Neural progenitor cell (in vitro differentiated cells): ENCODE data around the gene CFAP410. TPM values are rescaled to one million over a fixed set of nuclear protein-coding genes. Genes with fewer than 3 reads are reported as not detected.
"Not testable (repeated sequence)": the region's sequence is repeated elsewhere in the genome, so short reads cannot be mapped to it uniquely, and the experiment has no call there.

Experiments
- DNase-seq: peaks from one replicate; pipeline ENCODE4 v3.0.0-alpha.2; 2016; ENCODE audit warnings: low spot score
- H2AFZ ChIP-seq: fragments of 200-600 bp; sonication (generic); replicated peaks from 2 replicates; pipeline ENCODE4 v1.6.1; 2016; ENCODE audit warnings: antibody characterized with exemption
- H3F3A ChIP-seq: fragments of 200-600 bp; sonication (generic); 2 replicates; pipeline ENCODE4 v1.6.1; 2016; ENCODE audit warnings: antibody characterized with exemption, low read depth
- H3K27ac ChIP-seq: fragments of 200-600 bp; sonication (generic); 2 replicates; pipeline ENCODE4 v1.5.1; 2016; ENCODE audit warnings: mild to moderate bottlenecking
- H3K27me3 ChIP-seq: fragments of 200-600 bp; sonication (generic); 2 replicates; pipeline ENCODE4 v1.6.1; 2016; ENCODE audit warnings: mild to moderate bottlenecking, moderate library complexity
- H3K36me3 ChIP-seq: fragments of 200-600 bp; sonication (generic); 2 replicates; pipeline ENCODE4 v1.5.1; 2016
- H3K4me1 ChIP-seq: fragments of 200-600 bp; sonication (generic); 2 replicates; pipeline ENCODE4 v1.6.1; 2016; ENCODE audit warnings: mixed run types
- H3K4me2 ChIP-seq: fragments of 200-600 bp; sonication (generic); 2 replicates; pipeline ENCODE4 v1.6.1; 2016
- H3K4me3 ChIP-seq: fragments of 200-600 bp; sonication (generic); 2 replicates; pipeline ENCODE4 v1.5.1; 2016
- H3K79me2 ChIP-seq: fragments of 200-600 bp; sonication (generic); 2 replicates; pipeline ENCODE4 v1.6.1; 2016; ENCODE audit warnings: low read depth
- H3K9ac ChIP-seq: fragments of 200-600 bp; sonication (generic); 2 replicates; pipeline ENCODE4 v1.6.1; 2016
- H3K9me3 ChIP-seq: fragments of 200-600 bp; sonication (generic); 2 replicates; pipeline ENCODE4 v1.5.1; 2016; ENCODE audit warnings: low read depth
- H4K20me1 ChIP-seq: fragments of 200-600 bp; sonication (generic); 2 replicates; pipeline ENCODE4 v1.6.1; 2016; ENCODE audit warnings: low read depth
- H3K27ac Mint-ChIP-seq: 3 replicates; pipeline ENCODE4 v1.8.0; 2021; ENCODE audit warnings: mixed read lengths
- H3K27me3 Mint-ChIP-seq: 2 replicates; pipeline ENCODE4 v1.8.0; 2022; ENCODE audit warnings: low read depth, mild to moderate bottlenecking, inconsistent platforms, moderate library complexity, mixed read lengths; ENCODE audit not compliant: insufficient read depth
- H3K36me3 Mint-ChIP-seq: 3 replicates; pipeline ENCODE4 v1.8.0; 2021; ENCODE audit warnings: mixed read lengths
- H3K4me1 Mint-ChIP-seq: 3 replicates; pipeline ENCODE4 v1.8.0; 2021; ENCODE audit warnings: mixed read lengths
- H3K4me3 Mint-ChIP-seq: 3 replicates; pipeline ENCODE4 v1.8.0; 2021; ENCODE audit warnings: mild to moderate bottlenecking, moderate library complexity, mixed read lengths
- H3K9me3 Mint-ChIP-seq: 3 replicates; pipeline ENCODE4 v1.8.0; 2020; ENCODE audit warnings: mixed read lengths
- EZH2 ChIP-seq: fragments of 200-600 bp; sonication (generic); IDR thresholded peaks from 2 replicates; pipeline ENCODE4 v1.6.1; 2017; ENCODE audit warnings: antibody characterized with exemption, mild to moderate bottlenecking, moderate library complexity
- EZH2phosphoT487 ChIP-seq: fragments of 200-600 bp; sonication (generic); IDR thresholded peaks from 2 replicates; pipeline ENCODE4 v1.6.1; 2017; ENCODE audit warnings: antibody characterized with exemption
- total RNA-seq: library from RNA; depleted of rRNA; stranded (reverse); fragments of >200 nt; gene quantifications from 2 replicates; pipeline ENCODE4 v1.2.3, GENCODE V29; 2015; ENCODE audit warnings: low replicate concordance
- TF ChIP-seq, protein P1 (sequence below): fragments of 200-600 bp; sonication (generic); IDR thresholded peaks from 2 replicates; pipeline ENCODE4 v1.5.1; 2017; ENCODE audit warnings: antibody characterized with exemption, mild to moderate bottlenecking

CFAP410 gene
- total RNA-seq, 1 donor from 2014 or later, result 7.5 TPM

DNA sequence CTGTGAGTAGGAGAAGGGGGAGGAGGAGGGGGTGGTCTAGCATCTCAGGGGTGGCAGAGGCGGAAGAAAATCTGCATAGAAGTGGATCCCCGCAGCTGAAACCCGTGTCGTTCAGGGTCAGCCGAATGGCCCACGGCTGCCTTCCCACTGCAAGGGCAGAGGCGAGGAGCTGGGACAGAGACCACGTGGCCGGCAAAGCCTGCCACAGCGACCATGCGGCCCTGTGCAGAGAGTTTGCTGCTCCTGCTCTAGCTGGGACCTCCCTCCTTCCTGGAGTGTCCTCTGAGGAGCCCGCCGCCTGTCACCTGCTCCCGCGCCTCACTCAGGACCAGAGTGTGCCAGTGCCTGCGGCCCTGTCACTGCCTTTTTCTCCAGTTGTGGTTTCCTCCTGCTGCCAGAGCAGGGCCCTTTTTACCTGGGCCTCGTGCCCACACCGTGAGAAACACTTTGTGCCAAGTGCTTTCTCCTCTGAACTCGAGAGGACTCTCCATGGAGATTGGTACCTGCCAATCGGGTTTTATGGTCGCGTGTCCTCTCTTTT, 8.8 kb upstream of the CFAP410 start:
- Mint-ChIP-seq H3K36me3 (no peaks in the 10 kb centered on the region), H3K4me1 (no peaks in the 10 kb centered on the region), H3K27ac (no peak overlapping the region), H3K27me3 (peaks cover 3% of the 10 kb centered on the region), H3K9me3 (no peaks in the 10 kb centered on the region), H3K4me3 (no peak overlapping the region)
- H3K9ac ChIP-seq, result no peak overlapping the region
- H2AFZ ChIP-seq, result no peak overlapping the region
- H3K9me3 ChIP-seq, result no peaks in the 10 kb centered on the region
- no peaks in the 10 kb centered on the region for H3K36me3 ChIP-seq
- no peak overlapping the region for H3K4me3 ChIP-seq
- H4K20me1 ChIP-seq, result no peaks in the 10 kb centered on the region
- TF ChIP-seq EZH2 (no peak), EZH2phosphoT487 (no peak)
- TF ChIP-seq, protein P1, sequence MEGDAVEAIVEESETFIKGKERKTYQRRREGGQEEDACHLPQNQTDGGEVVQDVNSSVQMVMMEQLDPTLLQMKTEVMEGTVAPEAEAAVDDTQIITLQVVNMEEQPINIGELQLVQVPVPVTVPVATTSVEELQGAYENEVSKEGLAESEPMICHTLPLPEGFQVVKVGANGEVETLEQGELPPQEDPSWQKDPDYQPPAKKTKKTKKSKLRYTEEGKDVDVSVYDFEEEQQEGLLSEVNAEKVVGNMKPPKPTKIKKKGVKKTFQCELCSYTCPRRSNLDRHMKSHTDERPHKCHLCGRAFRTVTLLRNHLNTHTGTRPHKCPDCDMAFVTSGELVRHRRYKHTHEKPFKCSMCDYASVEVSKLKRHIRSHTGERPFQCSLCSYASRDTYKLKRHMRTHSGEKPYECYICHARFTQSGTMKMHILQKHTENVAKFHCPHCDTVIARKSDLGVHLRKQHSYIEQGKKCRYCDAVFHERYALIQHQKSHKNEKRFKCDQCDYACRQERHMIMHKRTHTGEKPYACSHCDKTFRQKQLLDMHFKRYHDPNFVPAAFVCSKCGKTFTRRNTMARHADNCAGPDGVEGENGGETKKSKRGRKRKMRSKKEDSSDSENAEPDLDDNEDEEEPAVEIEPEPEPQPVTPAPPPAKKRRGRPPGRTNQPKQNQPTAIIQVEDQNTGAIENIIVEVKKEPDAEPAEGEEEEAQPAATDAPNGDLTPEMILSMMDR, result no peak
- H3K27me3 ChIP-seq, result no peaks in the 10 kb centered on the region
- no peak for DNase-seq
- H3K79me2 ChIP-seq, result no peaks in the 10 kb centered on the region
- no peaks in the 10 kb centered on the region for H3K4me1 ChIP-seq
- H3K27ac ChIP-seq, result no peak overlapping the region
- no peaks in the 10 kb centered on the region for H3F3A ChIP-seq
- H3K4me2 ChIP-seq, result no peak overlapping the region

DNA sequence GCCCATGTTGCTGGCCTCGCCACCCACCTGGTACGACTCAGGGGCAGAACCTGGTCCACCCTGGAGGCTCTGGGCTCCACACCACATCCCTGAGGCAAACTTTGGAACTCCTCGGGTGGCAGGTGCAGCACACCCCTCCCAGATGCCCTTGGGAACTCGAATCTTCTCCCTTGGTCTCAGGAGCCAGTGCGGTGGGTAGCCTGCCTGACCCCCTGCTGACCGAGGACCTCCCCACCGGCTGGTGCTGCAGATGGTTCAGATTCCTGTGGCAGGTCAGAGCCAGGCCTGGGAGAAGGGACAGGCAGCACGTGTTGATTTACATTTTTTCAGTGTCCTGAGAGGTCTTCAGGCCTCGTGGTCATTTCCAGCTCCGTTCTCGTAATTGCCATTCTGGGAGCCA, 6.3 kb upstream of the CFAP410 start:
- no peaks in the 10 kb centered on the region for H4K20me1 ChIP-seq
- no peaks in the 10 kb centered on the region for H3K4me1 ChIP-seq
- H3K27me3 ChIP-seq, result no peaks in the 10 kb centered on the region
- Mint-ChIP-seq H3K9me3 (no peaks in the 10 kb centered on the region), H3K36me3 (no peaks in the 10 kb centered on the region), H3K27me3 (peaks cover 3% of the 10 kb centered on the region), H3K4me3 (no peak overlapping the region), H3K27ac (no peak overlapping the region), H3K4me1 (peaks cover 2% of the 10 kb centered on the region)
- H3K4me2 ChIP-seq, result no peak overlapping the region
- no peaks in the 10 kb centered on the region for H3K36me3 ChIP-seq
- no peak overlapping the region for H3K4me3 ChIP-seq
- DNase-seq, result no peak
- H2AFZ ChIP-seq, result no peak overlapping the region
- no peak overlapping the region for H3K27ac ChIP-seq
- H3K9ac ChIP-seq, result no peak overlapping the region
- H3F3A ChIP-seq, result no peaks in the 10 kb centered on the region
- TF ChIP-seq, protein P1, result no peak
- TF ChIP-seq EZH2phosphoT487 (no peak), EZH2 (no peak)
- H3K79me2 ChIP-seq, result no peaks in the 10 kb centered on the region
- H3K9me3 ChIP-seq, result no peaks in the 10 kb centered on the region

DNA sequence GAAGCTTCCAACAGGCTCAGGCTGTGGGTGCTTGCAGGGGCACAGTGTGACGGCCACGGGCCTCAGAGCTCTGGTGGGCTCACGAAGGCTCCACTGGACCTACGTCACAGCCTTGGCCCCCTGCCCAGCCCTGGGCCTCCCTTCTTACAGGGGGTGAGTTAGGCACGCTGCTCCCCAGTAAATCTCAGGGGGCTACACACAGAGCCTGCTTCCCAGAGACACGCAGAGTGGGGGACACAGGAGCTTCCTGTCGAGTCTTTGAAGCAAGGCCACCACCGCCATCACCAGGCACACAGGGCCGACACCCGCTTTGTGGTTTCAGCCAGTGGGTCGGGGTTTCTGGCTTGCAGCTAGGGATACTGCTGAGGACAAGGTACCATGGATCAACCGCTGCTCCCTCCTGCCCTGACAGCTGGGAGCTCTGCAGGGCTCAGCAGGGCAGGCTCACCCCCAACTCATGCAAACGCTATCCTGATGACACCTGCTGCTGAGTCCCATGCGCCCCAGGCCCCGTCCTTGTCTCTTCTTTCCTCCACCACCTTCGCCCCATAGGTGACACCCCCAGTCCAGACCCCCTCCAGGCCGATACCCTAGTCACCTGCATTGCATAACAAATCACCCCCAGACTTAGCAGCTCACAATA, 5.5 kb upstream of the CFAP410 start:
- Mint-ChIP-seq H3K9me3 (no peaks in the 10 kb centered on the region), H3K4me3 (no peak overlapping the region), H3K27ac (peak overlapping the region; percentile 72), H3K4me1 (peaks cover 8% of the 10 kb centered on the region), H3K36me3 (no peaks in the 10 kb centered on the region), H3K27me3 (peaks cover 5% of the 10 kb centered on the region)
- H3F3A ChIP-seq, result peaks cover 4% of the 10 kb centered on the region
- H3K4me2 ChIP-seq, result no peak overlapping the region
- TF ChIP-seq EZH2, result no peak
- TF ChIP-seq, protein P1, result no peak
- TF ChIP-seq EZH2phosphoT487, result no peak
- no peaks in the 10 kb centered on the region for H3K9me3 ChIP-seq
- no peak overlapping the region for H2AFZ ChIP-seq
- no peak for DNase-seq
- H3K4me3 ChIP-seq, result no peak overlapping the region
- no peak overlapping the region for H3K9ac ChIP-seq
- no peaks in the 10 kb centered on the region for H4K20me1 ChIP-seq
- H3K27me3 ChIP-seq, result no peaks in the 10 kb centered on the region
- no peaks in the 10 kb centered on the region for H3K36me3 ChIP-seq
- no peaks in the 10 kb centered on the region for H3K4me1 ChIP-seq
- no peak overlapping the region for H3K27ac ChIP-seq
- H3K79me2 ChIP-seq, result no peaks in the 10 kb centered on the region

DNA sequence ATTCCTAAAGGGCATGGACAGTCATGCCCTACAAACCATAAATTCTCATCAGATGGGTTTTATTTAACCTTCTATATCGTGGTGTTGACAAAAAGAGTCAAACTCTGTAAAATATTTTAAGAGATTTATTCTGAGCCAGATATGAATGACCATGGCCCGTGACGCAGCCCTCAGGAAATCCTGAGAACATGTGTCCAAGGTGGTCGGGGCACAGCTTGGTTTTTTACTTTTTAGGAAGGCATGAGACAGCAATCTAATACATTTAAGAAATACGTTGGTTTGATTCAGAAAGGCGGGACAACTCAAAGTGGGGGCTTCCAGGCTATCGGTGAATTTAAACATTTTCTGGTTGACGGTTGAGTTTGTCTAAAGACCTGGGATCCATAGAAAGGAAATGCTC, 3.8 kb upstream of the CFAP410 start:
- not testable (repeated sequence) for H3K4me3 Mint-ChIP-seq, H3K36me3 ChIP-seq, H3K27me3 Mint-ChIP-seq, H3K4me2 ChIP-seq, H3K9ac ChIP-seq, H3K9me3 Mint-ChIP-seq, H3K36me3 Mint-ChIP-seq, H3K4me1 ChIP-seq, H4K20me1 ChIP-seq, H3K4me3 ChIP-seq, H3K27ac Mint-ChIP-seq, DNase-seq, H3K27me3 ChIP-seq, H3K79me2 ChIP-seq, H2AFZ ChIP-seq, H3K9me3 ChIP-seq, H3F3A ChIP-seq, H3K27ac ChIP-seq
- peaks cover 16% of the 10 kb centered on the region for H3K4me1 Mint-ChIP-seq

DNA sequence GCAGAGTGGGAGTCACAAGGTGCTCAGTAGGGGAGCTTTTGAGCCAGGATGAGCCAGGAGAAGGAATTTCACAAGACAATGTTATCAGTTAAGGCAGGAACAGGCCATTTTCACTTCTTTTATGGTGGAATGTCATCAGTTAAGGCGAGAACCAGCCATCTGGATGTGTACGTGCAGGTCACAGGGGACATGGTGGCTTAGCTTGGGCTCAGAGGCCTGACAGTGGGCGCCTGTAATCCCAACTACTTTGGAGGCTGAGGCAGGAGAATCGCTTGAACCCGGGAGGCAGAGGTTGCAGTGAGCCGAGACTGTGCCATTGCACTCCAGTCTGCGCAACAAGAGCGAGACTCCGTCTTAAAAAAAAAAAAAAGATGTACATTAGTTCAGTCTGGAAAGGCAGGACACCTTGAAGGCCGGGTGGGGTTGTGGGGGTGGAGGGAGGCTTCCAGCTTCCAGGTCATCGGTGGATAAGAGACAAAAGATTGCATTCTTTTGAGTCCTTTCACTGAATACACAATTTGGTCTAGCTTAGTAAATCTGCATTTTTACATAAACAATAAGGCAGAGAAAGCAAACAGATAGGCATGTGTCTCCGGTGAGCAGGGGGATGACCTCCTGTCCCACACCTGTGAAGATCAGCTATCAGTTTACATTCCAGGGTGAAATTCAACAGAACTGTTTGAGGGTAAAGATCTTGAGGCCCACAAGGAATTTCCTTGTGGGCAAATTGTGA, 2.7 kb upstream of the CFAP410 start:
- H3K27ac Mint-ChIP-seq, H3K4me1 ChIP-seq, H3K9ac ChIP-seq, H3K36me3 Mint-ChIP-seq, H3K36me3 ChIP-seq, H3F3A ChIP-seq, H3K79me2 ChIP-seq, H3K27me3 ChIP-seq, DNase-seq, H3K4me3 ChIP-seq, H4K20me1 ChIP-seq, H3K27me3 Mint-ChIP-seq, H3K27ac ChIP-seq, H3K9me3 ChIP-seq, H3K4me2 ChIP-seq, H3K9me3 Mint-ChIP-seq, H3K4me3 Mint-ChIP-seq: not testable (repeated sequence)
- H2AFZ ChIP-seq, result peak overlapping the region; percentile 24
- peaks cover 22% of the 10 kb centered on the region for H3K4me1 Mint-ChIP-seq
